ENCODE data around the gene KCNC2.

Gene KCNC2

DNA sequence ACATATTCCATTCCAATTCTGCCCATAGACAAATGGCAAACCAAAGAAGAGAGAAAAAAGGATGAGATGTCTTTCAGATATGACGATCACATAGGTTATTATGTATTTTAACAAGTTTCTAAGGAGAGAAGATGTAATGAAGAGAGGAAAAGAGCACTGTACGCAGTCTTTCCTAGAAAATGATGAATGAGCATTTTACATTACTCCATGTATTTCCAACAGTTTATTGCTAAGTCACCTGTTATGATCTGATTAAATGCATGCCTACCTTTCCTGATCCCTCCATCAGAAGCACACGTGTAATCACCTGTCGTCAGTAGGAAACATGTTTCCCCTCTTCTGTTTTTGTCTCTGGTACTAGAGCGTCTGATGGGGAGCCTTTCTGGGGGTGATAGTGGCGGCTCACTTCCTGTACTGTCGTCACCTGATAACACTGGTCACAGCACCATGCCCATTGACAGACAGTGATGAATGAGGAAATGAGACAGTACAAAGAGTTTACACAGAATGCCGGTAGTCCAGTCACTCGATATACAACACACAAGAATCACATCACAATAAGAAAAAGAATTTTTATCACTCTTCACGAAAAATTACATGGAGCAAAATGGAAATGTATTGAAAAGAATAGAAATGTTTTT, 161.6 kb downstream of the KCNC2 start:
- DNase-seq: no peak

DNA sequence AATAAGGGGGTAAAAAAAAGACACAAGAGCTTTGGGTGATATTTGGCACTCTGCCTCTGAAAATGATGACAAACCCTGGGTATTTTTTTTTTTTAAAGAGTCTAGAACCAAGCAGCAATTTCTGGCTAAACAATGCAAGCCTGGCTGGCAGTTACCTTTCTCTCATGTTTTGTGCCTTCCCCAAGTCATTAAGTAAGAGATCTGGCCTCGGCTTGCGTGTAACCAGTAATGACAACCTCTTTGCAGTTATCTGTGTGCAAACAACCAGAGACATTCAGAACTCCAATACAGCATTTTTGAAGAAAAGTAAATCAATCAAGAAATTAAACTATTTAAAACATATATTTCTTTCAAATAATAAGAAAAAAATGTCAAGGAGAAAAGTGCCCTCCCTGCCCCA, 167.5 kb downstream of the KCNC2 start:
- DNase-seq: no peak

DNA sequence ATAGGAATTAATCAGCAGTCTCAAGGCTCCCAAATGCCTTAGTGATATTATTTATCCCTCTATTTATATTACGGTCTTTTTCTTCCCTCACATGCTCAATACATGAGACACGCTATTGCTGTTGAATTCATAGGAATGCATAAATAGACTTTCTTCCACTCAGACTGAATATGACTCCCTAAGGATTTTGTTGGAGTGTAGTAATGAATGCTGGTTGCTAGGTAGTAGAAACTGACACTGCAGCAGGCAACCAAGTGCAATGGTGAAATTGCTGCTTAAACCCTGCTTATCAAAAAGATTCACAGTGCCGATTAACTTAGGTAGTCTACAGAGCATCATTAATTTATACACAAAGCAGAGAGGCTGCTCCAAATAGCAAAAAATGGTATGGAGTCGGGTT, 168.2 kb downstream of the KCNC2 start:
- DNase-seq: no peak

DNA sequence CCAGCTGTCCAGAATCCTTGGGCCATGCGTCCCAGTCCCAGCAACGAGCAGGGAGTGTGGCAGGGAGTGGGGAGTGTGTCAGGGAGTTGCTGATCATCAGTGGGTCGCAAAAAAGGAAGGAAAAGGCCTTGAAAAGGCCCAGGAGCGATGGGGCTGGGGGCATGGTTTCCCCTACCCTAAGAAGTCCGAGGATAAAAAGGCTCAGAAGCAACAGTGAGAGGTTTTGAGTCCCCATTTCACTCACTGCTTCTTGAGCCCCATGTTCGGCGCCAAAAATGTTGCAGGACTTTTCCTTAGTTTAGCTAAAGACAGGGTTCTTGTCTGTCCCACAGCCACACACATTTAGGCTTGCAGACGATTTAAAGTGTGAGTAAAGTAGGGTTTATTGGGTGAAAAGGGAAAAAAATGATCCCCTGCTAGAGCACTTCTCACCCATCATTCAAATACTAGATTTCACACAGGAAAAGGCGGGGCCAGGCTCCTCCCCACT, 189.5 kb downstream of the KCNC2 start:
- DNase-seq: no peak

DNA sequence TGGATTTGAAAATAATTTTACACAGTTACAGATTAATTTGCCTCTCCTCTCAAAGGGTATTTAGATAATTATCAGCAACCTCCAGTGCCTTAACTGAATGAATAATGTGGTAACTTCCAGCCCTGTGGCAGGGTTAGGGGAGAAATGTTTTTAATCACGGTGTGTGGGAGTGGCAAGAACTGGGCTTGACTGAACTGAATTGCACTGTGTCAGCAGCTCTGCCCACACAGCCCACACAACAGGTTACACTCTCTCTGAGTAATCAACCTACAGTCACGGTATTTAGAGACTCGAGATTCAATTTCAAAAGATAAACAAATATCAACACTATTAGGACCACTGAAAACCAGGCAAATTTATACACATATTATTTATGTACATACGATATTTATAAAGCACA, 198.5 kb downstream of the KCNC2 start:
- no peak for DNase-seq

DNA sequence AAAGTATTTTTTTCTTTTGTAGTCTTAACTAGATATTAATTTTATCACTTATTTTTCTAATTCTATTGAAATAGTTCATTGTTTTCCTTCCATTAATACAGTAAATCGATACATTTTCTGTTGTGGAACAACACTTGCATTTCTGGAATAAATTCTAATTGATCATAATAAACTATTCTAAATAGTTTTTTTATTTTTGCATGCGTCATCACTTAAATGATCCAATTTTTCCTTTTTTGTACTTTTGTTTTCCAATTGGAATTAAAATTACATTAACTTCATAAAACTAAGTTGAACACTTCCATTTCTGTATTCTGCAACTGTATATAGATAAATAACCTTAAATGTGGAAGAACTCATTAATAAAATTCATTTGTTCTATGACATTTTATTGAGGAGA, 202.5 kb downstream of the KCNC2 start:
- no peak for DNase-seq

DNA sequence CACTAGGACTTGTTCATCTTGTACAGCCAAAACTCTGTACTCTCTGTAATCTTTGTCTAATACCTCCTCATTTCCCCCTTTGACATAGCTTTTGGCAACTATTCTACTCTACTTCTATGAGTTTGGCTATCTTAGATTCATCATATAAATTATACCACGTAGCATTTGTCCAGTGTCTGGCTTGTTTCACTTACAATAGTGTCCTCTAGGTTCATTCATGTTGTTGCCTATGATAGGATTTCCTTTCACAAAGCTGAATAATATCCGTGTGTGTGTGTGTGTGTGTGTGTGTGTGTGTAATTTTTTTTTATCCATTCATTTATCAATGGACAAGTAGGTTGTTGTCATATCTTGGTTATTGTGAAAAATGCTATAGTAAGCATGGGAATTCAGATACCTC, 209.5 kb downstream of the KCNC2 start:
- no peak for DNase-seq

DNA sequence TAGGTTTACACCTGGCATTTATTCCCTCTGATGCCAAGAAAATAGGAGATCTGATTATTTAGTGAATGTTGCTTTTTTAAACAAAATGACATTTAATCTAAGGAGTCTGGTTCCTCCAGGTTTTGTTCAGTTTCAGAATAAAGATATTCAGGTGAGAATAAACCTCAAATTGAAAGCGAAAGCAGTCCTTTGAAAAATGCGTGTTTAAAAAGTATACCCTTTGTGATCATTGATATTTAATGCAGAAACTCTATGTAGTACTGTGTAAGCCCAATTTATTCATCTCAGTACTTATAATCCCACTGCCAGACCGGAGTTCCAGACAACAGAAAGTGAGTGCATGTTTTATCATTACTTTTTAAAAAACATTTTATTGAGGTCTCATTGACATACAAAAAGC, 210.2 kb downstream of the KCNC2 start:
- DNase-seq: no peak
